ENCODE data around the gene ZNF799.

DNA sequence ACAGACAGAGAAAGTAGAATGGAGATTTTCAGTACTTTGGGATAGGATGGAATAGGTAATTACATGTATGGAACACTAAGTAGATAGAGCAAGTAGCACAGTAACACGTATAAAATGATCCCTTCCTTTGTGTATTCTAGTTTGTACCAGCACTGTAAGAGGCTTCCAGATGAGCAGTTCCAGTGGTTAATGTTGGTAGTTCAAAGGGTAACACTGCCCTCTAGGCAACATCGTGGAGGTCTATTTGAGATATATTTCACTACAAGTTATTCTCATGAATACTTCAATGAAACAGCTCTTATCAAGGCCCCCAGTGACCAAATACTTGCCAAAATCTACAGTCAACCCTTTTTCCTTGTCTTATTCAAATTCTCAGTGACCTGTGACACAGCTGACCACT lies 54.2 kb downstream of the ZNF799 start:
- TF ChIP-seq, protein P1, sequence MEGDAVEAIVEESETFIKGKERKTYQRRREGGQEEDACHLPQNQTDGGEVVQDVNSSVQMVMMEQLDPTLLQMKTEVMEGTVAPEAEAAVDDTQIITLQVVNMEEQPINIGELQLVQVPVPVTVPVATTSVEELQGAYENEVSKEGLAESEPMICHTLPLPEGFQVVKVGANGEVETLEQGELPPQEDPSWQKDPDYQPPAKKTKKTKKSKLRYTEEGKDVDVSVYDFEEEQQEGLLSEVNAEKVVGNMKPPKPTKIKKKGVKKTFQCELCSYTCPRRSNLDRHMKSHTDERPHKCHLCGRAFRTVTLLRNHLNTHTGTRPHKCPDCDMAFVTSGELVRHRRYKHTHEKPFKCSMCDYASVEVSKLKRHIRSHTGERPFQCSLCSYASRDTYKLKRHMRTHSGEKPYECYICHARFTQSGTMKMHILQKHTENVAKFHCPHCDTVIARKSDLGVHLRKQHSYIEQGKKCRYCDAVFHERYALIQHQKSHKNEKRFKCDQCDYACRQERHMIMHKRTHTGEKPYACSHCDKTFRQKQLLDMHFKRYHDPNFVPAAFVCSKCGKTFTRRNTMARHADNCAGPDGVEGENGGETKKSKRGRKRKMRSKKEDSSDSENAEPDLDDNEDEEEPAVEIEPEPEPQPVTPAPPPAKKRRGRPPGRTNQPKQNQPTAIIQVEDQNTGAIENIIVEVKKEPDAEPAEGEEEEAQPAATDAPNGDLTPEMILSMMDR (conservative IDR thresholded peaks at IDR 0.05 in 1 of 2, IDR thresholded peaks at IDR 0.05 in 1 of 2; ENCODE audit: low read depth in 1 of 2, low read length in 2 of 2), result no peak
- no peak for TF ChIP-seq EZH2 (IDR thresholded peaks at IDR 0.05; ENCODE audit: low read length, missing control alignments)

All from fibroblast of lung (primary cell).